ENCODE measurements around the gene KRT81. TPM values are rescaled to one million over a fixed set of nuclear protein-coding genes. Genes with fewer than 3 reads are reported as not detected.

Gene KRT81
- total and polyA plus RNA-seq, 2 of the 4 experiments (the other 2 are of a cell fraction) = under 0.01 to 0.05 TPM

- no TSS peak for BruUV-seq (replicated peaks)
- dilution Hi-C loops (cut with HindIII; ENCODE audit: low sequenced_read_pairs, unreplicated experiment) (no loop called here), intact Hi-C loops (cut with micrococcal nuclease) (no loop called here), in situ Hi-C loops (cut with MboI; ENCODE audit: low sequenced_read_pairs) (no loop called here)
- Histone ChIP-seq H3K18ac (ENCODE audit: low read depth, low read length) (no peak overlapping the region), H3K9me3 (ENCODE audit: control insufficient read depth, insufficient read depth, low read length) (no peaks in the 10 kb centered on the region), H2BK5ac (ENCODE audit: low read depth, low read length, poor library complexity, severe bottlenecking) (no peak overlapping the region), H2AK5ac (ENCODE audit: low read depth, low read length) (no peak overlapping the region), H3K23ac (ENCODE audit: low read depth, low read length) (no peak overlapping the region), H3K4me3 (ENCODE audit: insufficient read depth, low read depth, low read length) (no peak overlapping the region), H3K9ac (ENCODE audit: low read depth, low read length) (no peak overlapping the region), H3K14ac (replicated peaks; ENCODE audit: low read depth, low read length) (no peak overlapping the region), H3K4me1 (ENCODE audit: control insufficient read depth, insufficient read depth, low read length) (peaks cover 7% of the 10 kb centered on the region), H3K27ac (ENCODE audit: insufficient read depth, low read length) (no peak overlapping the region), H4K8ac (ENCODE audit: low read depth in 2 of 2, low read length in 2 of 2) (no peak overlapping the region), H3K9me1 (ENCODE audit: insufficient read depth, low read length) (0 out of 2 replicates have a peak, but pooled peaks cover 4% of the 10 kb centered on the region), H2BK20ac (ENCODE audit: low read depth, low read length) (no peak overlapping the region), H4K5ac (ENCODE audit: low read depth, low read length) (no peak overlapping the region), H3K79me1 (ENCODE audit: low read depth in 1 of 2, low read length in 2 of 2) (no peaks in the 10 kb centered on the region), H3K4me2 (ENCODE audit: low read depth, low read length) (no peak overlapping the region), H3K56ac (ENCODE audit: extremely low read depth, insufficient read depth, low read length) (no peak overlapping the region), H2BK15ac (ENCODE audit: low read depth, low read length) (no peak overlapping the region), H2BK120ac (ENCODE audit: low read depth, low read length) (no peak overlapping the region), H2AK9ac (replicated peaks; ENCODE audit: low read depth, low read length, poor library complexity) (no peak overlapping the region), H3K27me3 (ENCODE audit: control insufficient read depth, insufficient read depth, low read length) (peaks cover 33% of the 10 kb centered on the region), H2AFZ (replicated peaks; ENCODE audit: low read length, poor library complexity) (peak overlapping the region; percentile 35), H4K91ac (ENCODE audit: insufficient read depth, low read depth, low read length) (no peak overlapping the region), H3K4ac (ENCODE audit: low read depth, low read length) (no peak overlapping the region), H3K36me3 (ENCODE audit: control insufficient read depth, insufficient read depth, low read length) (no peaks in the 10 kb centered on the region), H4K20me1 (ENCODE audit: insufficient read depth, low read length) (no peaks in the 10 kb centered on the region)
- CTCF ChIA-PET = no interaction called here
- POLR2A ChIA-PET (ENCODE audit: unreplicated experiment) = no interaction called here
- TF ChIP-seq MAZ (IDR thresholded peaks at IDR 0.05; ENCODE audit: borderline replicate concordance, low read depth, low read length) (no peak), POLR2A (IDR thresholded peaks at IDR 0.05; ENCODE audit: low read depth, low read length) (no peak), FOS (IDR thresholded peaks at IDR 0.05; ENCODE audit: low read depth, low read length) (no peak), ELK1 (IDR thresholded peaks at IDR 0.05; ENCODE audit: borderline replicate concordance, low read depth, low read length) (no peak), NFE2L2 (IDR thresholded peaks at IDR 0.05; ENCODE audit: low read depth, low read length) (no peak), CEBPB (IDR thresholded peaks at IDR 0.05; ENCODE audit: low read depth, low read length) (no peak), USF2 (IDR thresholded peaks at IDR 0.05; ENCODE audit: low read depth, low read length) (no peak), BHLHE40 (IDR thresholded peaks at IDR 0.05; ENCODE audit: low read depth, low read length) (no peak), RCOR1 (IDR thresholded peaks at IDR 0.05; ENCODE audit: insufficient replicate concordance, low read length) (no peak), SMC3 (IDR thresholded peaks at IDR 0.05; ENCODE audit: low read depth, low read length) (no peak), MAFK (IDR thresholded peaks at IDR 0.05; ENCODE audit: low read depth, low read length) (no peak), MXI1 (IDR thresholded peaks at IDR 0.05; ENCODE audit: borderline replicate concordance, low read depth, low read length) (no peak), CTCF (conservative IDR thresholded peaks at IDR 0.05; ENCODE audit: low read depth, low read length) (no peak), RAD21 (IDR thresholded peaks at IDR 0.05; ENCODE audit: low read length) (no peak), CHD1 (IDR thresholded peaks at IDR 0.05; ENCODE audit: low read depth, low read length) (no peak), RFX5 (IDR thresholded peaks at IDR 0.05; ENCODE audit: low read depth, low read length) (no peak)
- WGBS, 2 experiments (ENCODE audit: extremely low coverage in 2 of 2, insufficient read length in 1 of 2) = 100% methylated on average over 1 of the region's 9 CpGs; no CpG with 5 or more reads in 1 of the 2 experiments
- DNase-seq = no peak
- no peak for ATAC-seq (ENCODE audit: low read depth)
These were observed 35.3 kb downstream of the KRT81 start for GRCh38 chr12:52255926-52256583.

Data from IMR-90 (cell line).